HG03457 (cell line): ENCODE results near the gene TARS1.

ENCODE experiments used
- ATAC-seq: cut with Tn5 transposase; IDR thresholded peaks from one replicate; pipeline ENCODE4 v1.9.1; 2021; ENCODE audit warnings: moderate number of reproducible peaks; ENCODE audit not compliant: unreplicated experiment

TARS1 gene

GRCh38 chr5:33438996-33439395, 1.8 kb upstream of the TARS1 start:
- no peak for ATAC-seq

GRCh38 chr5:33439905-33440481, 772 bp upstream of the TARS1 start:
- ATAC-seq, result peak; percentile 9

GRCh38 chr5:33441241-33442177, 744 bp downstream of the TARS1 start:
- ATAC-seq, result no peak

GRCh38 chr5:33444542-33444941, 3.8 kb downstream of the TARS1 start:
- no peak for ATAC-seq

GRCh38 chr5:33445798-33446197, 5.0 kb downstream of the TARS1 start:
- ATAC-seq, result no peak

- ATAC-seq, result no peak
These were observed 7.4 kb downstream of the TARS1 start for GRCh38 chr5:33448118-33448517.

- no peak for ATAC-seq
These were observed 16.4 kb downstream of the TARS1 start for GRCh38 chr5:33457126-33457525.

- ATAC-seq, result no peak
These were observed 17.1 kb downstream of the TARS1 start for GRCh38 chr5:33457817-33458216.

- no peak for ATAC-seq
These were observed 19.4 kb downstream of the TARS1 start for GRCh38 chr5:33460210-33460609.

GRCh38 chr5:33462456-33462855, 21.7 kb downstream of the TARS1 start:
- ATAC-seq, result no peak

GRCh38 chr5:33465120-33465519, 24.4 kb downstream of the TARS1 start:
- ATAC-seq, result no peak

GRCh38 chr5:33468775-33469435, 28.1 kb downstream of the TARS1 start:
- no peak for ATAC-seq

- no peak for ATAC-seq
These were observed 29.8 kb downstream of the TARS1 start for GRCh38 chr5:33470544-33470943.

GRCh38 chr5:33472805-33473409, 32.1 kb downstream of the TARS1 start:
- no peak for ATAC-seq

GRCh38 chr5:33474004-33474403, 33.2 kb downstream of the TARS1 start:
- no peak for ATAC-seq

- no peak for ATAC-seq
These were observed 34.2 kb downstream of the TARS1 start for GRCh38 chr5:33474931-33475499.

- no peak for ATAC-seq
These were observed 34.9 kb downstream of the TARS1 start for GRCh38 chr5:33475706-33476105.

- ATAC-seq, result no peak
These were observed 36.2 kb downstream of the TARS1 start for GRCh38 chr5:33476992-33477391.

GRCh38 chr5:33477816-33478215, 37.1 kb downstream of the TARS1 start:
- no peak for ATAC-seq

- no peak for ATAC-seq
These were observed 38.5 kb downstream of the TARS1 start for GRCh38 chr5:33479311-33479710.

- no peak for ATAC-seq
These were observed 40.1 kb downstream of the TARS1 start for GRCh38 chr5:33480876-33481275.
